HG03039 (cell line): ENCODE data around the gene UAP1.

ENCODE experiments used
- ATAC-seq: cut with Tn5 transposase; IDR thresholded peaks from one replicate; pipeline ENCODE4 v1.9.1; 2021; ENCODE audit warnings: mild to moderate bottlenecking, moderate library complexity; ENCODE audit not compliant: unreplicated experiment

The UAP1 gene

DNA sequence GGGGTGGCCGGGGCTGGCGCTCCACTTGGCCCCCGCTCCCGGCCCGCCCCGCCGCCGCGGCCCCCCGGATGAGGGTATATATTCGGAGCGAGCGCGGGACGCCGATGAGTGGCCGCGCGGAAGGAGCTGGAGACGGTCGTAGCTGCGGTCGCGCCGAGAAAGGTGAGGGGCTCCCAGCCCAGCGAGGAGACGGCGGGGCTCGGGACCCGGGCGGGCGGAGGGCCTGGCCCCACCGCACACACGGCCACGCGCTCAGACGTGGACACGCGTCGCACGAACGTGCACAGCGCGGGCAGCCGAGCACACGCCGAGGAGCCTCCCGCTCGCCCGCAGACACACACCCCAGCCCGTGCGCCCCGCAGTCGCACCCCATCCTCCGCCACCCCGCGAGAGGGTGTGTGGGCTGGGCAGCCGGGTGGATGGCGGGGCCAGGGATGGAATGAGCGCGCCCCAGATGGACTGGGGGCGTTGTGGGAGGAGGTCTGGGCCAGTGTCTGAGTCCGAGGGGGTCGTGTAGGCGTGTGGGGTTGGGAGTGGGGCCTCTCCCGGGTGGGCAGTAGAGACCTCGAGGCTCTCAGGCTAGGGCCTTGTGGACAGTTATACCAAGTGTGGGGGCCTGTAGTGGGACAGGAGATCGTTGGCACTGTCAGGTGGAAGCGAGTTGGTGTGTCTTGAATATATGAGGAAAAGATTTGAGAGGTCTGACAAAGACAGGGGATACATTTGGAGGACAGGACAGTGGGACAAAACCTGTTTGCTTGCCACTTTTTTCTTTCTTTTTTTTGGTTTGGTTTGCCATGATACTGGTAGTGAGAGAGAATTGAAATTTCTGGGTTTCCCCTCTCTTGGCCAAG is at the start of gene UAP1:
Gene UAP1 (plus strand): TSS at position 107 of the 854 bp plus-strand sequence. CDS start 4,347 bp downstream, outside the sequence.
- ATAC-seq, result peak; percentile 28

DNA sequence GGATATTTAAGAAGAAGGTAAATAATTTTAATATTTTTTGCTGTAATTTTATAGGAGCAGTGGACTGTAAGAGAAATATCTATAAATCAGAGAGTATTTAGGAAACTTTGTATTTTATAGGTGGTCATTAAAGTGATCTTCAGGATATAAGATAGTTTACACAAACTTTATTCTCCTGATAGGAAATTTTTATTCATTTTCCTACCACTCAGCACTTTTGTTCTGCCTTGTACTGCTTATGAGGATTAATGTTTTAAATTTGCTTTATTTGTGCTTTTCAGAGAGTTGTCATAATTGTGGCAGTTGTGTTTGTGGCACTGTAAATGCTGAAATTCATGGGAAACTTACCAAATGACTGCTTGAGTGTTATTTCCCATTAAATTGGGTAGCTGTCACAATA is 34.2 kb upstream of the UAP1 start:
- no peak for ATAC-seq

DNA sequence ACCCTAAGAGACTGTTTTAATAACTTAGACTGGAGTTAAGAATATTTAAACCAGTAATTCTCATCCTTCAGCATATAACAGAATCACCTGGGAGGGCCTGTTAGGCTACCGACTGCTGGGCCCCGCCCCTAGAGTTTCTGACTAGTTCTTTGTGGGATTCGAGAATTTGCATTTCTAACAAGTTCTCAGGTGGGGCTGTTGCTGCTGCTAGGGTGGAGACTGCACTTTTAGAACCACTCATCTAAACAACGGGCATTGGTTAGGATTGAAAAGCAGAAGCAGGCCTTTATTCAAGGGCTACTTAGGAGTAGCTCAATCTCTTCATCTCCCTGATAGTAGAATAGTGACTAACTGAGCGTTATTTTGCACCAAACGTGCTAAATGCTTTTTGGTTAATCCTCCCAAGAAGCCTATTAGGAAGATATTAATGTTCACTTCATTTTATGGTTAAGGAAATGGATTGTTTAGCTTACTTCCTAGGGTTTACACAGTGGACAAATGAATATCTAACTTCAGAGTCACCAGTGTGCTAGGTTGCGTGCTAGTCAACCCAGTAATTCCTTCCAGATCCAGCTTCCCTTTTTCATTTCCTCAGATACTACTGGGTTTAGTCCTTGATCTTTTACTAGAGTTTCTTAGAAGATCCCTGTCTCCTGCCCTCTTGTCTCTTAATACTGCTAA is 31.1 kb upstream of the UAP1 start:
- ATAC-seq, result peak; percentile 91

DNA sequence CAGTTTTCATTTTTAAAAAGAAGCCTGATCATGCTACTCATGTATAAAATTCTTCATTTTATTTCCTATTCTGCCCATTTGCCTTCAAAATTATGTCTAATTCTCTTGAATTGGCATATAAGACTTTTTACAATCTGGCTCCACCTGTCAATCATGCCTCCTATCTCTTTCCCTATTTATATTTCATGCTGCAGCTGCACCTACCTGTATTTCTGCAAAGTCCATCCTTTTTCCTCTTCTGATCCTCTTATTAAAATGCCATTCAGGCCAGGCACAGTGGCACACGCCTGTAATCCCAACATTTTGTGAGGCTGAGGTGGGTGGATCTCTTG is 30.6 kb upstream of the UAP1 start:
- no peak for ATAC-seq

DNA sequence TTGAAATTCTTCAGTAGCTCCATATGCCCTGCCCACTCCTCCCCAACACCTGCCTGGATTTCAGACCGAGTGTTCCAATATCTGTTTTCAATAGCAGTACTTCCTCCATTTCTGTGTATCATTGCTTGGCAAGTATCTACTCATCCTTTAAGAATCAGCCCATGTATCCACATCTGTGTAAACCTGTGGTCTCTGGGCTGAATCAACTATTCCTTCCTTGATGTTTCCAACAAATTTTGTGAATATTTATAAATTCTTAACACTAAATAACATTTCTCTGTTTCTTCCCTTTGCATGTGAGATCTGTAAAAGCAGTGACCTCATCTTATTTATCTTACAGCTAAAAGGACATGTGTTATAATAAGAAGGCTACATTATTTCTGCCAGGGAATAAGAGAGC is 26.0 kb upstream of the UAP1 start:
- ATAC-seq, result no peak

DNA sequence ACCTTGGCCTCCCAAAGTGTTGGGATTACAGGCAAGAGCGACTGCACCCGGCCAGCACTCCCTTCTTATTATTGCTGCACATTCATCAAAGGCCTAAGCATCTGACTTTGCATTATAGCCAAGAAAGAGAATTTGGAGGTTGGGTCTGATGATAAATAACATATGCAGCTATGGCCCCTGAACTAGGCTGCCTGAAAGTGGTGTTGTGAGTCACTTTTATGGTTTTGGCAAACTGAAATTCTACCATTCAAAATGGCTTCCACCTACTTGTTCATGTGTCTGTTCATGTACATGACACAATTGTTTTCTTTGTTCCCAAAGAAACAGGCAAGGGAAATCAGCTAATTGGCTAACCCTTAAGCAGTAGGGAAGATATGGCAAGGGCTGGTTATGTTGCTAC is 25.0 kb upstream of the UAP1 start:
- no peak for ATAC-seq

DNA sequence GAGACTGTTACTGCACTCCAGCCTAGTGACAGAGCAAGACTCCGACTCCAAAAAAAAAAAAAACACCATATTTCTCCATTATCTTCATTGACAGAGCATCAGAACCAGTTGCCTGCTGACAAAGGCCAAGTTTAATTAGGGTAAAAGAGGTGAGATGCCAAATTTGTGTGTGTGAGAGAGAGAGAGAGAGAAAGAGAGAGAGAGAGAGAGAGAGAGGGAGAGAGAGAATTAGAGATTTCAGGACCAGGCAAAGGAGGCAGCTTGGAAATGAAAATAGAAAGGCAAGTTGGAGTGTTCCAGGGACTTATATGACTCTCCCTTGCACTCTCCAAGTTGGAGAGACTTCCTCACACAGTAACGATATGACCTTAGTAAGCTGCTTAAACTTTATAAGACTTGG is 24.3 kb upstream of the UAP1 start:
- no peak for ATAC-seq

DNA sequence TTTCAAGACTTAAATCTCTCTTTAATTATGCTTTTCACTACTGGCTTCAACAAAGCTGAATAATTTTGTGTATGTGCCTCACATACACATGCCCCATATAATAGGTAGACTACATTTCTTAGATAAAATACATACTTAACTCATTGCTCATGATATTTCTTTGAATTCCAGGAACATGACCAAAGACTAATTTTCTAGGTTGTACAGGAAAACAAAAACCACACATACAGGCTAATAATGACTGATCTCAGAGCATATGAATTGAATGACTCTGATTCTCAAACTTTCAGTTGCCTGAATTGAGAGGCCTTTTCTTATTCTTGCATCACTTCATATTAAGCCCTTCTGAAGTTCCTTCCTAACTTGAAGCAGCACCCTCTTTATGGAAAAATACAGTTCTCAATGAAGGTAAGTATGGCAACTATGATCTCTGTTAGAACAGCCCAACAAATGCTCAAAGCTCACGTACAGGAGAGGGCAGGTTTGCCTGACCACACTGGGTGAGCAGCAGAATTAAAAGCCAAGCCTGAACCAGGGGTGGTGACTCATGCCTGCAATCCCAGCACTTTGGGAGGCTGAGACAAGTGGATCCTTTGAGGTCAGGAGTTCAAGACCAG is 22.6 kb upstream of the UAP1 start:
- no peak for ATAC-seq

DNA sequence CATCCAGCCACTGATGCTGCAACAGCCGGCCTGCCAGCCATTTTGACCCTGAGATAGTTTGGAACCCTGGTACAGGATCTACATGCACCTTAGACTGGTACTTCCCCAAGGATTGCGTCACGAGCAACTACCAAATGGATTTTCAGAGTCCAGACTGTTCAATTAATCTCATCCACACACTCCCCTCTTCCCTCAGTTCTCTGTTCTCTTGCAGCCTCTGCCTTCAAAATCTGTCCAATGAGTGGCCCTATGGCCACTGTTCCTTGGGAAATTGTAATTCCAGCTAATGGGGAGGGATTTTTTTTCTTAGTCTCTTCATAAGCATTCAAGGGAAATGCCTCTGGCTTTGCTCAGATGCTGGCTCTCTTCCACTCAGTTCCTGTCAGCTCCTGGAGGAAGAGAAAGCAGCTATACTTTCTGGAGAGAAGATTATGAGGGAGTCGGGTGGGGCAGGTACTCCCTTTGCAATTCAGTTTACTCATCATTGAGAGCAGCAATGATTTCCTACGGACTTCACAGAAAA is 19.8 kb upstream of the UAP1 start:
- ATAC-seq, result no peak

DNA sequence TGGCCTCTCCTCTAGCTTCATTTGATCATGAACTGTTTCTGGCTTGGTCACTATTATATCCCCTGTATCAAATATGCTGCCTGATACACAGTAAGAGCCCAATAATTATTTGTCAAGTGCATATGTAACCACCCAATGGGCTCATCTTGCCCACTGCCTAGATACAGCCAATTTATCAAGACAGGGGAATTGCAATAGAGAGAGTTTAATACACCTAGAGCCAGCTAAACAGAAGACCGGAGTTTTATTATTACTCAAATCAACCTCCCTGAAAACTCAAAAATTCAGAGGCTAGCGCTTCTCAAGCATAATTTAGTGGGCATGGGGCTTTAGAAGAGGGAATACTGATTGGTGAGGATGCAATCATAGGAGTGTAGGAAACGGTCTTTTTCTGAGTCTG is 18.3 kb upstream of the UAP1 start:
- ATAC-seq, result no peak

DNA sequence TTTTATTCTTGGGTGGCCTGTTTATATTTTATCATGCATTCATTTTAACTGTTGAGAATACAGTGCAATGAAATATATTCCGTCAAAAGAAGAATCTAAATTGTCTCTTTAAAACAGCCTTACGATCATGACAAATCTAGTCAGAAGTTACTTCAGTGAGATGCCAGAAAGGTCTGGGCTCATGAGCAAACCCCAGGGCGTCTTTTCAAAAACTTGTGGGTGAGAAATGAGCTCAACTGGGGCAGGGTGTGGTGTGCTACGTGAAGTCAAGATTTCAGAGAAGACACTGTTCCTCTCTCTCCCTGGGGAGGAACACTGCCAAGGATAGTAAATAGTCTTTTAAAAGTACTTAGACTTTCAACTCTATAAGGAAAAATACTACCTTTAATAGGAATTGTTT is 13.4 kb upstream of the UAP1 start:
- no peak for ATAC-seq

DNA sequence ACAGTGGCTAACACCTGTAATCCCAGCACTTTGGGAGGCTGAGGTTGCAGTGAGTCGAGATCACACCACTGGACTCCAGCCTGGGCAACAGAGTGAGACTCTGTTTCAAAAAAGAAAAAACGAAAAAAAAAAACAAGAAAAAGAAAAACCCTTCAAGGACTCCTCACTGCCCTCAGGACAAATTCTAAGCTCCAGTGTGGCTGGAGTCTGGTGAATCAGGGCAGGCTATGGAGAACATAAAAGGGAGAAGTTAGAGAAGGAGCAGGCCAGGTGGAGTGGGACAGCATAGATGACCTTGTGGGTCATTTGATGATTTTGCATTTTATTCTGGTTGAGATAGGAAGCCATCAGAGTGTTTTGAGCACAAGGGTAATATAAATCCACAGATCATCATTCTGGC is 12.5 kb upstream of the UAP1 start:
- no peak for ATAC-seq

DNA sequence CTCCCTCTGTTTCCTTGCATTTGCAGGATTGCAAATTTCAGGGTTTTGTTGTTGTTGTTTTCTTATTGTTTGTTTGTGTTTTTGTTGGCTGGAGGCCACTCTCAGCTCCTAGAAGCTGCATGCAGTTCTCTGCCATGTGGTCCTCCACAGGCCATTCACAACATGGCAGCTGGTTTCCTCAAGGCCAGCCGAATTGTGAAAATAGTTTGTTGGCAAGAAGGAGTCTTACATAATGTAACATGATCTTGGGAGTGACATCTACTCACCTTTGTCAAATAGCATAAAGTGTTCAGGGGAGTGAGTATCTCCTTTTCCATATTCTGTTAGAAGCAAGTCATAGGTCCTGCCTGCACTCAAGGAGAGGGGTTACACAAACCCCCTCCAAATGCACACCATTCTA is 10.6 kb upstream of the UAP1 start:
- no peak for ATAC-seq

DNA sequence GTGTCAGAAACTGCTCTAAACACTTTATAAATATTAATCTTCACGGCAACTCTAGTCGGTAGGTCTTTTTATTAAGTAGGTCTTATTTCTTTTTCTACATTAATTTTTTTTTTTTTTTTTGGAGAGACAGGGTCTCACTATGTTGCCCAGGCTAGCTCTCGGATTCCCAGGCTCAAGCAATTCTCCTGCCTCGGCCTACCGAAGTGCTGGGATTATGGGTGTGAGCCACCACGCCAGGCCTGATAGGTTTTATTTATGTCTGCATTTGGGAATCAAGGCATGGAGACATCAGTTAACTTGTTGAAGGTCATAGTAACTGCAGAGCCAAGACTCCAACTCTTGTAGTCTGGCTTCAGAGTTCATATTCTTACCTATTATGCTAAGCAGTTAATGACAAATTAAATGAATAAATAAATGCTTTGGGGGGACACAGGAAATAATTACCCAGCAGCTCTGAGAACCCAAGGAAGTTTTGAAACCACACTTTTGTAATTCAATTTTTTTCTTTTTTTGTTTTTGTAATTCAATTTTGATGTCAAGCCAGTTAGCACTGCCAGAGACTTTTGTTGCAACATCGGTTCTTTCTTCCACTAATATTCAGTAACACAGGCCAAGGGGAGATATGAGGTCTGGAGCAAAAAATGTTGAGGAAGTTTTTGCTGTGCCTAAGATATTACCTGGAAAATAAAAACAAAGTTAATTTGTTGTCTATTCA is 9.4 kb upstream of the UAP1 start:
- no peak for ATAC-seq

DNA sequence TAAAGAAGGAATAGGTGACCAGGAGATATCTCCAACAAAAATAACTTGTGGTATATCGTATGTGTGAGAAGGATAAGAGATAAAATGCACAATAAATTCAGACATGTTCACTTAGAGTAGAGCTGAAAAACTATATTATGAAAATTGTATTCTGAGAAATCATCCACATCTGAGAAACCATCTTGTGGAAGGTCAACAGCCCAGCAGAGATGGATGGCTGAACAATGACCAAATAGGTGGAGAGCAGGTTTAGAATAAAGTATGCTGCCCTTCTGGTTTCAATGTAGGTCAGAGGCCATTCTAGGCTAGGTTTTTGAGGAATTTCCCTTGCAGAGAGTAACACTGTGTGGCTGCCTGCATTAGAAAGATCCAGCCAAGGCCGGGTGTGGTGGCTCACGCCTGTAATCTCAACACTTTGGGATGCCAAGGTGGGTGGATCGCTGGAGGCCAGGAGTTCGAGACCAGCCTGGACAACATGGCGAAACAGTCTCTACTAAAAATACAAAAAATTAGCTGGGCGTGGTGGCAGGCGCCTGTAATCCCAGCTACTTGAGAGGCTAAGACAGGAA is 8.8 kb upstream of the UAP1 start:
- ATAC-seq, result no peak

DNA sequence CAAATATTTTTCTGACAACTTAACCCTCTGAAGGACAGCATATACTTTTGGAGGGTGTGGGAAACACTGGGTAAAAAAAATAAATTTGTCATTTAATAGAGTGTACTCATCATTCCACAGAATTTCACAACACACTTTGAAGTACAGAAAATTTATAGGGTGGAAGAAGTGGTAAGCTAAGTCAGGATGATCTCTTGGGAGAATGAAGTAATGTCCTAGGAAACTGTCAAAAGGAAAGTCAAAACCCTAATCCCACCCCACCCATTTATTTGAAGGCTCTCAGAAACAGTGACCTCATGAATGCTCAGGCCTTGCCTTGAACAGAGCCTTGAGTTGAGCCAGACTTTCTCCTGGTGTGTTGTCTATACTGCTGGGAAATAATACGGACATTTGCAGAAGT is 7.3 kb upstream of the UAP1 start:
- ATAC-seq, result no peak

DNA sequence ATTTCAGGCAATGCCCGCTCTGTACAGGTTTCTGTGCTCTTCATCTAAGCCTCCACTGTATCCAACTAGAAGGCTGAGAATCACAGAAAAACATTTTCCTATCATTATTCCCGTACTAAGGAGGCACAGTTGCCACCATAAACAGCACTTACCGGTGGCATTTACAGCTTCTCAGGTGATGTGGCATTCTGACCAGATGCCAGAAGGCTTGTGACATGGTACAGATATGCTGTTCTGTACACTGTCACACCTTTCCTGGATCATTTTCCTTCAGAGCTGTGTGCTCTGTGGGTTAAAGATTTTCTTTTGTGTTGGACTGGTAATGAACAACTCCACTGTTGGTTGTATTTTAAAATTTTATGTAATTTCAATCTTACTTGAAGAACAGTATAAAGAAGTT is 4.0 kb upstream of the UAP1 start:
- ATAC-seq, result no peak

DNA sequence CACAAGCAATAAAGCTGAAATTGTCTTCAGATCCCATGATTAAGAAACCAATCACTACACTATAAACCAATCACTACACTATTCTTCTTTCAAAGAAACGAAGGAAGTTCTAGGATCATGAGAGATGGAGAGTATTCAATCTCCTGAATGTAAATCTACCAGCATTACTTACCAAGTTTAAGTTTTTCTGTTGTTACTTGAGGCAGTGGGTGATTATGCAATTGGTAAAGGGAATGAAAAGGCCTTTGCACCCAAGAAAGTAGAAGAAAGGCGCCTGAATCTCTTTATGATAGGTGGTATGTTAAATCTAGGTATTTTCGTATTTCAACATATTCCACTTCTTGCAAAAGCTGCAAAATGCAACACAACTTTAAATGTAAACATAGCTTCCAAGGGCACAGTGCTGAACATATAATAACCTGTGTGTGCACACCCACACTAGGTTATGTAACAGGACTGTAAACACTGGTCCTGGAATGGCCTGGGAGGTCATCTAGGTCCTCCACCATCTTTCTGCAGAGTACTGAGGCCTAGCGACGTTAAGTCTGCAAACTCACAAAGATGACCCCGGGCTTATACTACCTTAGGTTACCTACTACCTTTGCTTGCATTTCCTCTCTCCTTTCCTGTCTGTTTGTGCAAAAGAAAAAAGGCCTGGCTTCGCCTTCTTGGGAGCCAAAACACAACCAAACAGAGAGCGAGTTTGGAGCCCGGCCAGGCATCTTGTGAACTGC is 1.1 kb upstream of the UAP1 start:
- ATAC-seq, result no peak

DNA sequence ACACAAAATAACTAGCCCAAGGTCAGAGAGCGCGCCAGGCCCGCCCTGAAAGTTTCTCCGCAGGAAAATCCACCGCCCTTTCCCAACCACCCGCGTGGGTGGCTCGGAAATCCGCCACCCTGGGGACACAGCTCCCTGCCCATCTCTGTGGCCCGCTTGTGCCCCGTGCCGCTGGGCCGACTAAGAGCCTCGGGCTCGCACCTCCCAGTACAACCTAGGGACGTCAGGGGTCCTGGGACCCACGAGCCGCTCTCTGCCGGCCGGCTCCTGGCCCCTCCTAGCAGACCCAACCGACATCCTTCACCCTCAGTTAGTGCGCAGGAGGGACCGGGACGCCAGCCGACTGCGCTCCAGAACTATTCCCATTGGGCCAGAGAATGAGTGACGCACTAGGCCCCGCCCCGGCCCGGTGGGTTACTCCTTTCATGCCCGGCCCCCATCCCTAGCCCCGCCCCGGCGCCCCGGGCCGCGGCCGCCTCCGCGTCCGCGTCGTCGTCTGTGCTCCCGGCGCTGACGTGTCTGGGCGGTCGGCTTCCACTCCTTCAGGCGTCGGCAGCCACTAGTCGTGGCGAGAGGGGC is 396 bp upstream of the UAP1 start:
- peak; percentile 93 for ATAC-seq

DNA sequence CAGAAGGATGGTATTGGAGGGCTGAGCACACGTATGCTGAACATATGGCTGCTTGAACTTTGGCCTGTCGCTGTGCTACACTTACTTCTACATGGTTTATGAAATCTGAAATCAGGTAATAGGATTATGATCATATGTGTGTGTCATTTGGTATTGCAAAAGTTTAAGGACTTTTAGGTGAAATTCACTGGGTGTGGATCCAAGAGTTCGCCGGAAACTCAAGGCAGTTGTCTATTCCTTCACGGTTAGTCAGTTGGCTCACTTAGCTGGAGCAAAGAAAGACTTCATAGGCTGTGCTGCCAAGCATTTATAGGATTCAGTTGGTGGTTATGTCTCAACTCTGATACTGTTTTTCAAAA is 927 bp downstream of the UAP1 start:
- ATAC-seq, result no peak
